OCI-LY3 (cell line): ENCODE results near the gene USP5.
A peak's percentile ranks its signal among the peaks of the same experiment; 100 is the strongest.

Experiments
- H2AFZ ChIP-seq: fragments of 200-600, 300-600 bp; shearing (Covaris generic); 2 replicates; pipeline ENCODE4 v1.6.0; 2014; ENCODE audit warnings: antibody characterized with exemption, low read depth, low read length
- H3K27ac ChIP-seq: fragments of 200-600, 300-600 bp; sonication (generic); 2 replicates; pipeline ENCODE4 v1.5.1; 2014; ENCODE audit warnings: mild to moderate bottlenecking, low read length, moderate library complexity, mixed read lengths
- H3K27me3 ChIP-seq: fragments of 200-600, 300-600 bp; sonication (generic); 2 replicates; pipeline ENCODE4 v1.6.1; 2014; ENCODE audit warnings: low read depth, low read length, mixed read lengths
- H3K36me3 ChIP-seq: fragments of 200-600, 300-600 bp; sonication (generic); replicated peaks from 2 replicates; pipeline ENCODE3; 2014; ENCODE audit warnings: low read depth, low read length, mixed read lengths
- H3K4me1 ChIP-seq: fragments of 300-600, 200-600 bp; sonication (generic); 2 replicates; pipeline ENCODE4 v1.6.1; 2014; ENCODE audit warnings: low read length, mixed read lengths
- H3K4me2 ChIP-seq: fragments of 200-600, 300-600 bp; sonication (generic); 2 replicates; pipeline ENCODE4 v1.6.1; 2014; ENCODE audit warnings: low read length, mixed read lengths
- H3K4me3 ChIP-seq: fragments of 300-600, 200-600 bp; sonication (generic); 2 replicates; pipeline ENCODE4 v1.5.1; 2014; ENCODE audit warnings: antibody characterized with exemption, mild to moderate bottlenecking, low read length, moderate library complexity
- H3K79me2 ChIP-seq: fragments of 300-600, 200-600 bp; shearing (Covaris generic); 2 replicates; pipeline ENCODE4 v1.6.1; 2014; ENCODE audit warnings: mild to moderate bottlenecking, low read length, mixed read lengths
- H3K9ac ChIP-seq: fragments of 300-600, 200-600 bp; shearing (Covaris generic); 2 replicates; pipeline ENCODE4 v1.6.0; 2014; ENCODE audit warnings: mild to moderate bottlenecking, low read length, moderate library complexity
- H3K9me3 ChIP-seq: fragments of 200-600, 300-600 bp; shearing (Covaris generic); 2 replicates; pipeline ENCODE4 v1.6.1; 2014; ENCODE audit warnings: low read length, mixed read lengths; ENCODE audit not compliant: insufficient read depth
- H4K20me1 ChIP-seq: fragments of 200-600, 300-600 bp; sonication (generic); 2 replicates; pipeline ENCODE4 v1.6.1; 2016; ENCODE audit warnings: low read length, mixed read lengths; ENCODE audit not compliant: insufficient read depth
- EZH2phosphoT487 ChIP-seq: fragments of 200-600 bp; shearing (Covaris generic); IDR thresholded peaks from 2 replicates; pipeline ENCODE4 v1.6.1; 2018; ENCODE audit warnings: antibody characterized with exemption, mixed run types, low read depth
- TF ChIP-seq, protein P1 (sequence below): fragments of 200-600, 300-600 bp; sonication (generic); IDR thresholded peaks from 2 replicates; pipeline ENCODE4 v1.5.1; 2014; ENCODE audit warnings: antibody characterized with exemption, low read length, low read depth

USP5 gene

DNA sequence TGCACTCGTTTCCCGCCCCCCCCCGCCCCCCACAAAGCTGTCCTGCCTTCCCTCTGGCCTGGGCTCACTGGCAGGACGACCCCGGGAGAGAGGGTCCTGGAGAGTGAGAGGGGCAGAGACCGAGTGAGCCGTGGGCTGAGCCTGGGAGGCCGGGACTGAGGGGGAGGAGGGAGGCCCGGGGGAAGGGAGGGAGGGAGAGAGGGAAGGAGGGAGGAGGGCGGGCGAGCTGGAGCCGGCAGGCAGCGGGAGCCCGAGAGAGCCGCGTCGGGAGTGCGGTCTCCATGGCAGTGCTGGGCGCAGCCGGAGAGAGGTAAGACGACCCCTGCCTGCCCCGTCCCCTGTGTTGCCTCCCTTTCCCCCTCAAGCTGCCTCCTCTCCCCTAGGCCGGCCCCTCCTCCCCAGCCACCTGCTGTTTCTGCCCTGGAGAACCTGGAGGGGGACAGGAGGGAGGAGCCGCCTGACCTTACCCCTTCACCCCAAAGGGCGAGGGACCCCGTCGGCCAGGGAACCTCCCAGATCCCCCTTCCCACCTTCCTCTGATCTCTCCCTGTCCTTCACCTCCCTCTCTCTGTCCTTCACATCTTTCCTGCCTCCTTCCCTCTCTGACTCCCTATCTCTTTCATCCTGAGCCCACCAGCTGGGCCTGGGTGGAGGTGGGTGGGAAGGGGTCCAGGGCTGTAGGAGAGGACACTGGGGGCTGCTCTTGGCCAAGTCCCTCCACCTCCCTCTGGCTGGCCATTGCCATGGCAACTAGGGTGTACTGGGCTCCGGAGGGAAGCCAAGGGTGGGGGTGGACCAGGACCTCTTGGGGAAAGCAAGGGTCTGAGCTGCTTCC is 30.1 kb upstream of the USP5 start, which contains the start of gene GPR162:
Gene GPR162 (plus strand): TSS at position 231 of the 835 bp plus-strand sequence. CDS start 2,078 bp downstream, outside the sequence.
- Histone ChIP-seq H3K4me3 (no peak within 1 kb of the TSS), H3K27me3 (peaks cover 42% of the 10 kb centered on the region), H3K9ac (no peak within 1 kb of the TSS)

DNA sequence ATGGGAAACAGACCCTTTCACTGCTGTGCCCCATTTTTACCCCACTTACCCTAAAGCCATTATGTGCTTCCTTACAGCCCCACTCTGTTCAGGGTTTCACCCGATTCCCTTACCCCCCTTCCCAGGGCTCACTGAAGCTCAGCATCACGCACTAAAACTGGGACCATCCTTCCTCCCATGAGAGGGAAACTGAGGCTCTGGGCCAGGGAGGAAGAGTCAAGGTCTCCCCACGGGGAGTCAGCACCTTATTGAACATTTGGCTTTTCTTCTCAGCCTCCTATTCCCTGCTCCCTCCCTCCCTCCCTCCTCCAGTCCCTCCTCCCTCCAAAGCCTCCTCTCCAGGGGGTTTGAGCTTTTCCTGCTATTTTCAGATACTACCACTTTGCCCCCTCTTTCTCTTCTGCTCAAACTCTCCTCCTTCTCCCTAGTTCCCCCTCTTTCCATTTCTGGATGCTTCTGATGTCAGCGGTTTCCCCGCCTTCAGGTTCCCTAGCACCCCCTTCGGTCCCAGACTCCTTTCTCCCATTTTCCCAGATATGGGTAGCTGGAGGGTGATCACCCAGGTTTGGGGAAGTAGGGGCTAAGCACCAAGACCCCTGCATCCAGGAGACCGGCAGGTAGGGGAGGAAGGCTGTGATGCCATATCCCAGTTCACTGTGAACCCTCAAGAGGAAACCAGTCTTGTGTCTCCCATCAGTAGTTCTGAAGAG is 29.4 kb upstream of the USP5 start:
- H3K27me3 ChIP-seq = peaks cover 42% of the 10 kb centered on the region
- no peak overlapping the region for H3K4me2 ChIP-seq
- no peaks in the 10 kb centered on the region for H3K9me3 ChIP-seq
- H3K27ac ChIP-seq = no peak overlapping the region
- no peak overlapping the region for H3K4me3 ChIP-seq
- no peaks in the 10 kb centered on the region for H3K79me2 ChIP-seq
- H4K20me1 ChIP-seq = no peaks in the 10 kb centered on the region
- no peak overlapping the region for H2AFZ ChIP-seq
- TF ChIP-seq, protein P1, sequence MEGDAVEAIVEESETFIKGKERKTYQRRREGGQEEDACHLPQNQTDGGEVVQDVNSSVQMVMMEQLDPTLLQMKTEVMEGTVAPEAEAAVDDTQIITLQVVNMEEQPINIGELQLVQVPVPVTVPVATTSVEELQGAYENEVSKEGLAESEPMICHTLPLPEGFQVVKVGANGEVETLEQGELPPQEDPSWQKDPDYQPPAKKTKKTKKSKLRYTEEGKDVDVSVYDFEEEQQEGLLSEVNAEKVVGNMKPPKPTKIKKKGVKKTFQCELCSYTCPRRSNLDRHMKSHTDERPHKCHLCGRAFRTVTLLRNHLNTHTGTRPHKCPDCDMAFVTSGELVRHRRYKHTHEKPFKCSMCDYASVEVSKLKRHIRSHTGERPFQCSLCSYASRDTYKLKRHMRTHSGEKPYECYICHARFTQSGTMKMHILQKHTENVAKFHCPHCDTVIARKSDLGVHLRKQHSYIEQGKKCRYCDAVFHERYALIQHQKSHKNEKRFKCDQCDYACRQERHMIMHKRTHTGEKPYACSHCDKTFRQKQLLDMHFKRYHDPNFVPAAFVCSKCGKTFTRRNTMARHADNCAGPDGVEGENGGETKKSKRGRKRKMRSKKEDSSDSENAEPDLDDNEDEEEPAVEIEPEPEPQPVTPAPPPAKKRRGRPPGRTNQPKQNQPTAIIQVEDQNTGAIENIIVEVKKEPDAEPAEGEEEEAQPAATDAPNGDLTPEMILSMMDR = no peak
- TF ChIP-seq EZH2phosphoT487 = no peak
- H3K4me1 ChIP-seq = peaks cover 5% of the 10 kb centered on the region
- no peaks in the 10 kb centered on the region for H3K36me3 ChIP-seq
- H3K9ac ChIP-seq = no peak overlapping the region

More for the DNA sequence above, 30.1 kb upstream of the USP5 start, which contains the start of gene GPR162:
- no peaks in the 10 kb centered on the region for H3K79me2 ChIP-seq
- H3K4me1 ChIP-seq = no peaks in the 10 kb centered on the region
- H3K36me3 ChIP-seq = no peaks in the 10 kb centered on the region
- no peak for TF ChIP-seq EZH2phosphoT487
- TF ChIP-seq, protein P1 = no peak
- H3K27ac ChIP-seq = no peak within 1 kb of the TSS
- H4K20me1 ChIP-seq = no peaks in the 10 kb centered on the region
- H2AFZ ChIP-seq = no peak within 1 kb of the TSS
- H3K4me2 ChIP-seq = peak within 1 kb of the TSS; percentile 7; the same call in 1 of the 2 replicates
- H3K9me3 ChIP-seq = no peaks in the 10 kb centered on the region

DNA sequence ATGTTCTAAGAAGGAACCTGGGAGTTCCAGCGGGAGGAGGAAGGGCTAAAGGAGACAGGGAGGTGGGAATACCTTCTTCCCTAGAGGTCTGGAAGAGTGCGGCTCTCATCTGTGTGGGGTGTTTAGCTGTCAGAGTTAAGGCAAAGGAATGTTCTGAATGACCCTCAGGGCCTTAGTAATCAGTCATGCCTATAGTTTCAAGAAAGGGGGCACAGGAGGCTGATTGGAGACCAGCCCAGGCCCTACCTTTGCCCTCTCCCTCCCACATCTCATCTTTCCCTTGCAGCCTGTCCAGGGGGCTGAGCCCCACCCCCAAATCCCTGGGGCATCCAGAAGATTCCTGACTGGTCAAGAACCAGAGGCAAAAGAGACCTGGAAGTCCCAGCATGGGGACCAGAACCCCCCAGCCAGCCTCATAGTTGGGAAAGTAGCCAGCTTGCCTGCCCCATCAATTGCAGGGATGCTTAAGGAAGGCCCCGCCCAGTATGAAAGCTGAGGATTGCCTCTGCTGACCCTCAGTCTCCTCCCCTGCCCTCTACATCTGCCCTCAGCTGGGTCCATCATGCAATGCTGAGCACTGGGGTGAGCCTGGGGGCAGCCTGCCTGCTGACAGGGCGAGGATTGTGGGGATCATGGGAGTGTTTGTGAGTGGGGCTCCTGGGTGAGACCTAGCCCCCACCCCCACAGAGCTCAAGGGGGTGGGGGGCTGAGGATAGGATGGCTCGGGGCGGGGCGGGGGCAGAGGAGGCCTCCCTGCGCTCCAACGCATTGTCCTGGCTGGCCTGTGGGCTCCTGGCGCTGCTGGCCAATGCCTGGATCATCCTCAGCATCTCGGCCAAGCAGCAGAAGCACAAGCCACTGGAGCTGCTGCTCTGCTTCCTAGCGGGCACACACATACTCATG is 28.5 kb upstream of the USP5 start:
- H3K9ac ChIP-seq = no peak overlapping the region
- H3K4me3 ChIP-seq = no peak overlapping the region
- H3K27me3 ChIP-seq = peaks cover 42% of the 10 kb centered on the region
- H3K4me1 ChIP-seq = peaks cover 6% of the 10 kb centered on the region
- no peak overlapping the region for H2AFZ ChIP-seq
- TF ChIP-seq, protein P1 = no peak
- no peak overlapping the region for H3K4me2 ChIP-seq
- no peaks in the 10 kb centered on the region for H4K20me1 ChIP-seq
- H3K36me3 ChIP-seq = no peaks in the 10 kb centered on the region
- H3K27ac ChIP-seq = no peak overlapping the region
- no peaks in the 10 kb centered on the region for H3K9me3 ChIP-seq
- H3K79me2 ChIP-seq = no peaks in the 10 kb centered on the region
